Measurements from ENCODE around the gene CHMP1A. TPM values are rescaled to one million over a fixed set of nuclear protein-coding genes. Genes with fewer than 3 reads are reported as not detected.

The CHMP1A gene
- total RNA-seq, 1 donor from 2014 or later = 153 TPM

DNA sequence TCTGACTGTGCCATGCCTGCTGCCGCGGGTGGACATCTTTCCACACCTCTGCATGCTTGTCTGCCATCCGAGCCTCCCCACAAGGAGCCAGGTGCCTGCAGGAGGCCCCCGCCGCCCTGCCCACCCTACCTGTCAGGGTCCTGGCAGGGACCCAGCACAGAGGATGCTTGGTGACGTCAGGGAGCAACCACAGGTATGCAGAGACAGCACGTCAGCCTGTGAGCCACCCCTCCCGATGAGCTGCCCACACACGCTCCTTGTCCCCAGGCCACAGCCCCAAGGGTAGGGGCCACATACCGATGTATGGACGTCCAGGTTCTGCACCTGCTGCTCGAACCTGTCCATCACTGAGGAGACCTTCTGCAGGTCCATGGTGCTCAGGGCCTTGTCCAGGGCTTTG is 10.6 kb downstream of the CHMP1A start:
- TF ChIP-seq CTCF (IDR thresholded peaks at IDR 0.05) = no peak
- Histone ChIP-seq H3K9me3 (no peaks in the 10 kb centered on the region), H3K4me3 (no peak overlapping the region), H3K27me3 (no peaks in the 10 kb centered on the region), H3K27ac (no peak overlapping the region), H3K4me1 (no peaks in the 10 kb centered on the region), H3K36me3 (peaks cover 50 to 60% of the 10 kb centered on the region in 2 donors)
- DNase-seq (ENCODE audit: low spot score in 2 of 2) = no peak
- intact Hi-C loops (cut with DNase I) = no loop called here

- Histone ChIP-seq H3K36me3 (peaks cover 44 to 60% of the 10 kb centered on the region in 2 donors), H3K27ac (no peak overlapping the region), H3K9me3 (no peaks in the 10 kb centered on the region), H3K4me3 (no peak overlapping the region), H3K4me1 (no peaks in the 10 kb centered on the region), H3K27me3 (no peaks in the 10 kb centered on the region)
- no peak for DNase-seq (ENCODE audit: low spot score in 2 of 2)
- TF ChIP-seq CTCF (IDR thresholded peaks at IDR 0.05) = no peak
- intact Hi-C loops (cut with DNase I) = no loop called here
Measured at GRCh38 chr16:89646270-89646669, 11.2 kb downstream of the CHMP1A start.

- no peak for DNase-seq (ENCODE audit: low spot score in 2 of 2)
- Histone ChIP-seq H3K36me3 (peaks cover 35 to 48% of the 10 kb centered on the region in 2 donors), H3K27me3 (no peaks in the 10 kb centered on the region), H3K9me3 (no peaks in the 10 kb centered on the region), H3K4me1 (peaks cover 0 to 5% of the 10 kb centered on the region in 2 donors), H3K27ac (no peak overlapping the region), H3K4me3 (no peak overlapping the region)
- intact Hi-C loops (cut with DNase I) = no loop called here
- no peak for TF ChIP-seq CTCF (IDR thresholded peaks at IDR 0.05)
Measured at GRCh38 chr16:89645122-89645521, 12.4 kb downstream of the CHMP1A start.

GRCh38 chr16:89643769-89644300 is 13.7 kb downstream of the CHMP1A start:
- Histone ChIP-seq H3K4me3 (no peak overlapping the region), H3K9me3 (no peaks in the 10 kb centered on the region)
- intact Hi-C loops (cut with DNase I) = no loop called here

DNA sequence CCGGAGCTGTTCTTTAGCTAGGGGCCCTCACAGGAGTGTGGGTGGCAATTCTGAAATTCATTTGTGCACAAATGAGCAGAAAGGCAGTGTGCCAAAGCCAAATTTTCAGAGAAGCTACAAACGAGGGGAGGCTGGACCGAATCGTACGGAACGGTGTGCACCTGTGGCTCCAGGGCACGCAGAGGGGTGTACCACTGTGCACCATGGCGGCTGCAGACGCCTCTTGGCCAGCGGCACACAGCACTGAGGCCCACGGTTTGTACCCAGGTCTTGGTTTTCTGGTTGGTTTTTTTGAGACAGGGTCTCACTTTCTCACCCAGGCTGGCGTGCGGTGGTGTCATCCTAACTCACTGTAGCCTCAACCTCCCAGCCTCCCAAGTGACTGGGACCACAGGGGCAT is 14.9 kb downstream of the CHMP1A start:
- TF ChIP-seq CTCF (IDR thresholded peaks at IDR 0.05) = no peak
- H3K4me3 ChIP-seq = no peak overlapping the region
- intact Hi-C loops (cut with DNase I) = no loop called here
- no peaks in the 10 kb centered on the region for H3K27me3 ChIP-seq
- DNase-seq (ENCODE audit: low spot score in 2 of 2) = no peak
- H3K9me3 ChIP-seq = no peaks in the 10 kb centered on the region
- H3K36me3 ChIP-seq = peaks cover 24 to 29% of the 10 kb centered on the region in 2 donors
- no peak overlapping the region for H3K27ac ChIP-seq
- peaks cover 0 to 5% of the 10 kb centered on the region in 2 donors for H3K4me1 ChIP-seq

More at GRCh38 chr16:89643769-89644300, 13.7 kb downstream of the CHMP1A start:
- Histone ChIP-seq H3K36me3 (peaks cover 26 to 36% of the 10 kb centered on the region in 2 donors), H3K27ac (no peak overlapping the region), H3K4me1 (peaks cover 0 to 5% of the 10 kb centered on the region in 2 donors), H3K27me3 (no peaks in the 10 kb centered on the region)
- DNase-seq (ENCODE audit: low spot score in 2 of 2) = no peak
- TF ChIP-seq CTCF (IDR thresholded peaks at IDR 0.05) = no peak

Measured in ascending aorta (tissue), 2 donors.